Right ventricle myocardium inferior (tissue), 1 donor: ENCODE data around the gene VSX2. TPM values are rescaled to one million over a fixed set of nuclear protein-coding genes. Genes with fewer than 3 reads are reported as not detected.

ENCODE experiments used
- total RNA-seq: library from RNA; stranded (reverse); fragmentation: NEBNext Ultra II Directional; extraction: Animal tissue kit (Norgen Biotek cat#: 25700); gene quantifications from one replicate; pipeline ENCODE4 v1.2.1, GENCODE V29; 2021
- donor health status: DM: no; HTN: yes; CAD: no; lungs with severe emphysema.

The VSX2 gene
- total RNA-seq, 1 donor from 2014 or later = not detected

Other genes with a start within 250 kb of the VSX2 start
- gene ENTPD5, start 220.2 kb upstream of the VSX2 start, total RNA-seq = 6.2 TPM
- 3.0 TPM for gene BBOF1, start 220.1 kb upstream of the VSX2 start, total RNA-seq
- gene ALDH6A1, start 155.0 kb upstream of the VSX2 start, total RNA-seq = 47.2 TPM
- gene LIN52, start 154.5 kb upstream of the VSX2 start, total RNA-seq = 6.7 TPM
- 20.8 TPM for gene ABCD4, start 63.5 kb downstream of the VSX2 start, total RNA-seq
- not detected for gene VRTN, start 109.0 kb downstream of the VSX2 start, total RNA-seq
- gene SYNDIG1L, start 186.8 kb downstream of the VSX2 start, total RNA-seq = not detected